Measurements from ENCODE around the gene AOPEP.

Gene AOPEP

GRCh38 chr9:94905606-94906005, 179.1 kb downstream of the AOPEP start:
- no peak for DNase-seq
- intact Hi-C loops (cut with DNase I): loop anchor here (5.0 to 10.0 kb wide), 2 partner anchors 97 to 121 kb away; no protein-coding TSS in a partner anchor

- no peak for DNase-seq
- intact Hi-C loops (cut with DNase I): loop anchor here (5.0 to 10.0 kb wide), 2 partner anchors 96 to 121 kb away; no protein-coding TSS in a partner anchor
Measured at GRCh38 chr9:94906181-94906580, 179.7 kb downstream of the AOPEP start.

- DNase-seq: no peak
Measured at GRCh38 chr9:94906713-94907112, 180.2 kb downstream of the AOPEP start.

GRCh38 chr9:94907264-94907936, 180.9 kb downstream of the AOPEP start:
- no peak for DNase-seq
- intact Hi-C loops (cut with DNase I): loop anchor here (5.0 to 10.0 kb wide), 2 partner anchors 95 to 123 kb away; no protein-coding TSS in a partner anchor

More at GRCh38 chr9:94906713-94907112, 180.2 kb downstream of the AOPEP start:
- intact Hi-C loops (cut with DNase I): loop anchor here (5.0 to 10.0 kb wide), 2 partner anchors 96 to 122 kb away; no protein-coding TSS in a partner anchor

GRCh38 chr9:94908011-94908563, 181.6 kb downstream of the AOPEP start:
- DNase-seq: peak in 1 of 10 donors; percentile 23
- intact Hi-C loops (cut with DNase I): loop anchor here (5.0 to 10.0 kb wide), 2 partner anchors 94 to 123 kb away; no protein-coding TSS in a partner anchor

GRCh38 chr9:94908583-94909249, 182.2 kb downstream of the AOPEP start:
- intact Hi-C loops (cut with DNase I): loop anchor here (5.0 to 10.0 kb wide), 2 partner anchors 94 to 124 kb away; no protein-coding TSS in a partner anchor
- no peak for DNase-seq

- intact Hi-C loops (cut with DNase I): loop anchor here (5.0 to 10.0 kb wide), 2 partner anchors 93 to 125 kb away; no protein-coding TSS in a partner anchor
- no peak for DNase-seq
Measured at GRCh38 chr9:94909250-94909894, 182.9 kb downstream of the AOPEP start.

GRCh38 chr9:94909965-94910730, 183.6 kb downstream of the AOPEP start:
- DNase-seq: no peak
- intact Hi-C loops (cut with DNase I): loop anchor here (5.0 to 10.0 kb wide), 2 partner anchors 92 to 125 kb away; no protein-coding TSS in a partner anchor

GRCh38 chr9:94911211-94911610, 184.7 kb downstream of the AOPEP start:
- intact Hi-C loops (cut with DNase I): no loop called here
- no peak for DNase-seq

- intact Hi-C loops (cut with DNase I): no loop called here
- no peak for DNase-seq
Measured at GRCh38 chr9:94911986-94912635, 185.6 kb downstream of the AOPEP start.

GRCh38 chr9:94912700-94913249, 186.3 kb downstream of the AOPEP start:
- intact Hi-C loops (cut with DNase I): no loop called here

GRCh38 chr9:94913550-94913949, 187.1 kb downstream of the AOPEP start:
- intact Hi-C loops (cut with DNase I): no loop called here
- no peak for DNase-seq

More at GRCh38 chr9:94912700-94913249, 186.3 kb downstream of the AOPEP start:
- no peak for DNase-seq

GRCh38 chr9:94915476-94916450, 189.3 kb downstream of the AOPEP start:
- intact Hi-C loops (cut with DNase I): no loop called here
- no peak for DNase-seq

GRCh38 chr9:94916956-94917355, 190.5 kb downstream of the AOPEP start:
- intact Hi-C loops (cut with DNase I): no loop called here
- DNase-seq: no peak

GRCh38 chr9:94918038-94918753, 191.7 kb downstream of the AOPEP start:
- DNase-seq: no peak
- intact Hi-C loops (cut with DNase I): no loop called here

GRCh38 chr9:94919376-94920098, 193.0 kb downstream of the AOPEP start:
- no peak for DNase-seq
- intact Hi-C loops (cut with DNase I): no loop called here
